Thyroid gland (tissue), 4 donors: ENCODE data around the gene TTC21A. TPM values are rescaled to one million over a fixed set of nuclear protein-coding genes. Genes with fewer than 3 reads are reported as not detected.

ENCODE experiments used
- DNase-seq, 2 donors: peaks; one replicate each; pipeline ENCODE4 v3.0.0-alpha.2; 2019
- H3K27ac ChIP-seq, 3 donors: fragments of 200-600 bp; sonication (generic); 1 replicate in 2 of 3; 2 replicates in 1 of 3; pipeline ENCODE4 v1.5.1; 2016 to 2019; ENCODE audit warnings: mild to moderate bottlenecking in 1 of 3, moderate library complexity in 1 of 3
- H3K27me3 ChIP-seq: fragments of 200-600 bp; sonication (generic); one replicate; pipeline ENCODE4 v1.5.1; 2019
- H3K36me3 ChIP-seq, 2 donors: fragments of 200-600 bp; sonication (generic); one replicate each; pipeline ENCODE4 v1.5.1; 2016 to 2019
- H3K4me1 ChIP-seq, 2 donors: fragments of 200-600 bp; sonication (generic); one replicate each; pipeline ENCODE4 v1.5.1; 2017 to 2019
- H3K4me3 ChIP-seq, 3 donors: fragments of 200-600 bp; sonication (generic); replicated peaks in 1 of 3; 1 replicate in 2 of 3; 2 replicates in 1 of 3; pipeline ENCODE4 v1.5.1; 2016; ENCODE audit warnings: mild to moderate bottlenecking in 1 of 3
- H3K9me3 ChIP-seq: fragments of 200-600 bp; sonication (generic); one replicate; pipeline ENCODE4 v1.5.1; 2017
- POLR2A ChIP-seq, 2 donors: fragments of 450-650 bp; IDR thresholded peaks; one replicate each; pipeline ENCODE4 v1.6.1; 2017; ENCODE audit warnings: antibody characterized with exemption in 2 of 2, mild to moderate bottlenecking in 2 of 2, moderate library complexity in 1 of 2
- WGBS, 2 donors: methylation state at CpG; one replicate each; pipeline ENCODE4 v1.1.5; 2017; 5-methylcytosine and 5-hydroxymethylcytosine counted together
- intact Hi-C: fragments of 100-400 bp; cut with DNase I; formaldehyde crosslinking; loops from one replicate; pipeline ENCODE4 v1.15.1; 2023
- total RNA-seq, 4 donors: library from RNA; depleted of rRNA; stranded (reverse); fragments of >200 nt; gene quantifications; one replicate each; pipeline ENCODE4 v1.2.3, GENCODE V29; 2016
- TF ChIP-seq, protein P1 (sequence below), 6 experiments: fragments of 200-600 bp in 3 of 6; fragments of 450-650 bp in 3 of 6; sonication (generic) in 3 of 6; IDR thresholded peaks; one replicate each; pipeline ENCODE4 v1.5.1; 2016 to 2019; ENCODE audit warnings: antibody characterized with exemption in 6 of 6, mild to moderate bottlenecking in 2 of 6, inconsistent platforms in 1 of 6, moderate library complexity in 1 of 6

Gene TTC21A
- total RNA-seq, 4 donors from 2014 or later: 8.9 to 17.8 (median 11.7) TPM

GRCh38 chr3:39105687-39106063 is 1.8 kb upstream of the TTC21A start:
- H3K27me3 ChIP-seq: no peaks in the 10 kb centered on the region
- no peak for DNase-seq
- no peak for TF ChIP-seq POLR2A (IDR thresholded peaks at IDR 0.05)
- TF ChIP-seq, protein P1, sequence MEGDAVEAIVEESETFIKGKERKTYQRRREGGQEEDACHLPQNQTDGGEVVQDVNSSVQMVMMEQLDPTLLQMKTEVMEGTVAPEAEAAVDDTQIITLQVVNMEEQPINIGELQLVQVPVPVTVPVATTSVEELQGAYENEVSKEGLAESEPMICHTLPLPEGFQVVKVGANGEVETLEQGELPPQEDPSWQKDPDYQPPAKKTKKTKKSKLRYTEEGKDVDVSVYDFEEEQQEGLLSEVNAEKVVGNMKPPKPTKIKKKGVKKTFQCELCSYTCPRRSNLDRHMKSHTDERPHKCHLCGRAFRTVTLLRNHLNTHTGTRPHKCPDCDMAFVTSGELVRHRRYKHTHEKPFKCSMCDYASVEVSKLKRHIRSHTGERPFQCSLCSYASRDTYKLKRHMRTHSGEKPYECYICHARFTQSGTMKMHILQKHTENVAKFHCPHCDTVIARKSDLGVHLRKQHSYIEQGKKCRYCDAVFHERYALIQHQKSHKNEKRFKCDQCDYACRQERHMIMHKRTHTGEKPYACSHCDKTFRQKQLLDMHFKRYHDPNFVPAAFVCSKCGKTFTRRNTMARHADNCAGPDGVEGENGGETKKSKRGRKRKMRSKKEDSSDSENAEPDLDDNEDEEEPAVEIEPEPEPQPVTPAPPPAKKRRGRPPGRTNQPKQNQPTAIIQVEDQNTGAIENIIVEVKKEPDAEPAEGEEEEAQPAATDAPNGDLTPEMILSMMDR (IDR thresholded peaks at IDR 0.05): no peak
- H3K4me3 ChIP-seq: no peak overlapping the region
- WGBS, 2 donors: 81 to 82% methylated on average over 3 of the region's 3 CpGs
- H3K27ac ChIP-seq: no peak overlapping the region
- no peaks in the 10 kb centered on the region for H3K9me3 ChIP-seq
- peaks cover 35 to 48% of the 10 kb centered on the region in 2 donors for H3K4me1 ChIP-seq
- no peaks in the 10 kb centered on the region for H3K36me3 ChIP-seq
- intact Hi-C loops: no loop called here

- intact Hi-C loops: no loop called here
These were observed 1.1 kb upstream of the TTC21A start for GRCh38 chr3:39106281-39106811.

GRCh38 chr3:39106851-39107387 is 561 bp upstream of the TTC21A start:
- Histone ChIP-seq H3K27ac (peak overlapping the region; percentile 64 to 91 (median 74)), H3K36me3 (no peaks in the 10 kb centered on the region), H3K27me3 (no peaks in the 10 kb centered on the region), H3K9me3 (no peaks in the 10 kb centered on the region), H3K4me3 (peak overlapping the region; percentile 49 to 88 (median 82)), H3K4me1 (peaks cover 35 to 42% of the 10 kb centered on the region in 2 donors)
- intact Hi-C loops: no loop called here
- 0 to 1% methylated on average over 19 to 29 of the region's 55 CpGs for WGBS, 2 donors
- peak; percentile 59 to 62 for DNase-seq
- no peak for TF ChIP-seq POLR2A (IDR thresholded peaks at IDR 0.05)
- TF ChIP-seq, protein P1 (IDR thresholded peaks at IDR 0.05): no peak

More at GRCh38 chr3:39106281-39106811, 1.1 kb upstream of the TTC21A start:
- 10% methylated on average over 16 of the region's 16 CpGs for WGBS, 2 donors
- no peaks in the 10 kb centered on the region for H3K27me3 ChIP-seq
- H3K4me1 ChIP-seq: peaks cover 35 to 45% of the 10 kb centered on the region in 2 donors
- DNase-seq: peak in 1 of 2 donors; percentile 16
- H3K9me3 ChIP-seq: no peaks in the 10 kb centered on the region
- H3K27ac ChIP-seq: peak overlapping the region in 2 of 3 donors; percentile 74 to 91
- TF ChIP-seq, protein P1 (IDR thresholded peaks at IDR 0.05): no peak
- no peak for TF ChIP-seq POLR2A (IDR thresholded peaks at IDR 0.05)
- peak overlapping the region; percentile 49 to 88 (median 82) for H3K4me3 ChIP-seq
- no peaks in the 10 kb centered on the region for H3K36me3 ChIP-seq

DNA sequence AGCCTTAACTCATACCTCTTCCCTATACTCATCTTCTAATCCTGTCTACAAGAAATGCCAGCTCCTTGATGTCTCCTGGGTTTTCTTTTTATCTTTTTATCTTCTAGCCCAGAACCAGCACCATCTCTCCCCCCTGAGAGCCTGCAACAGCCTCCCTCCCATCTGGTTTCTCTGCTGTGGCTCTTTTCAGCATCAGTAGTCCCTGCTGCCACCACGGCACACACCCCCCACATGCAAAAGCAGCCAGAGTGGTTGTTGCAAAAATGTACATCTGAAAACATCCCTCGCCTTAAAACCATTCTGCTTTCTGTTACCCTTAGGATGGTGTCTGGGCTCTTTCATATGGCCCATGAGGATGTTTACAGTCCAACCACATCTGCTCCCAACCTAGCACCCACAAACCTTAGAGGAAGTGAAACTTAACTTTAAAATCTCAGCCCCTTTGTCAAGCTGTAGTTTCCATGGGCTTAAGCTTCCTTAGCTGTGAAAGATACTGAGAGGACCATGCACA is 775 bp downstream of the TTC21A start:
- Histone ChIP-seq H3K27ac (peak overlapping the region in 2 of 3 donors; percentile 74 to 91), H3K9me3 (no peaks in the 10 kb centered on the region), H3K4me3 (peak overlapping the region in 2 of 3 donors; percentile 82 to 88), H3K4me1 (peaks cover 35 to 37% of the 10 kb centered on the region in 2 donors), H3K27me3 (no peaks in the 10 kb centered on the region), H3K36me3 (no peaks in the 10 kb centered on the region)
- intact Hi-C loops: no loop called here
- DNase-seq: no peak
- TF ChIP-seq, protein P1 (IDR thresholded peaks at IDR 0.05): no peak
- TF ChIP-seq POLR2A (IDR thresholded peaks at IDR 0.05): no peak
- WGBS, 2 donors: 28 to 58% methylated on average over 2 of the region's 2 CpGs

DNA sequence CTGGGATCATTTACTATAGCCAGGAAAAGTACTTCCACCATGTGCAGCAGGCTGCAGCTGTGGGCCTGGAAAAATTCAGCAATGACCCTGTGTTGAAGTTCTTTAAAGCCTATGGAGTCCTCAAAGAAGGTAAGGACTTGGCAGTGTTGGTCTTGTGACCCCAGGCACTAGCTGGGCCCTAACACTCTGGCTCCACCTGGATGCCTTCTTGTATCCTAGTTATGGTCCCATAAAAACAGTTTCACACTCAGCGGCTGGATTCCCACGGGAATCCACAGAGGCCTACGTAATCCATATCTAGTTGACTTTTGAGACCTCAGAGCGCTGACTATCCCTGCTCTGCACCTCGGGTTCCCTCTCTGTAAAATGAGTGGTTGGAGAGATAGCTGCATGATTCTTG is 1.6 kb downstream of the TTC21A start:
- Histone ChIP-seq H3K4me3 (no peak overlapping the region), H3K27me3 (no peaks in the 10 kb centered on the region), H3K36me3 (no peaks in the 10 kb centered on the region), H3K9me3 (no peaks in the 10 kb centered on the region), H3K27ac (no peak overlapping the region), H3K4me1 (peaks cover 29 to 31% of the 10 kb centered on the region in 2 donors)
- DNase-seq: no peak
- WGBS, 2 donors: 92 to 95% methylated on average over 5 of the region's 5 CpGs
- no peak for TF ChIP-seq POLR2A (IDR thresholded peaks at IDR 0.05)
- TF ChIP-seq, protein P1 (IDR thresholded peaks at IDR 0.05): no peak
- intact Hi-C loops: no loop called here
